HG03442 (cell line): ENCODE data around the gene CNNM3.

Source experiments
- ATAC-seq: cut with Tn5 transposase; IDR thresholded peaks from one replicate; pipeline ENCODE4 v1.9.1; 2021; ENCODE audit warnings: mild to moderate bottlenecking, moderate library complexity; ENCODE audit not compliant: unreplicated experiment

CNNM3 gene

DNA sequence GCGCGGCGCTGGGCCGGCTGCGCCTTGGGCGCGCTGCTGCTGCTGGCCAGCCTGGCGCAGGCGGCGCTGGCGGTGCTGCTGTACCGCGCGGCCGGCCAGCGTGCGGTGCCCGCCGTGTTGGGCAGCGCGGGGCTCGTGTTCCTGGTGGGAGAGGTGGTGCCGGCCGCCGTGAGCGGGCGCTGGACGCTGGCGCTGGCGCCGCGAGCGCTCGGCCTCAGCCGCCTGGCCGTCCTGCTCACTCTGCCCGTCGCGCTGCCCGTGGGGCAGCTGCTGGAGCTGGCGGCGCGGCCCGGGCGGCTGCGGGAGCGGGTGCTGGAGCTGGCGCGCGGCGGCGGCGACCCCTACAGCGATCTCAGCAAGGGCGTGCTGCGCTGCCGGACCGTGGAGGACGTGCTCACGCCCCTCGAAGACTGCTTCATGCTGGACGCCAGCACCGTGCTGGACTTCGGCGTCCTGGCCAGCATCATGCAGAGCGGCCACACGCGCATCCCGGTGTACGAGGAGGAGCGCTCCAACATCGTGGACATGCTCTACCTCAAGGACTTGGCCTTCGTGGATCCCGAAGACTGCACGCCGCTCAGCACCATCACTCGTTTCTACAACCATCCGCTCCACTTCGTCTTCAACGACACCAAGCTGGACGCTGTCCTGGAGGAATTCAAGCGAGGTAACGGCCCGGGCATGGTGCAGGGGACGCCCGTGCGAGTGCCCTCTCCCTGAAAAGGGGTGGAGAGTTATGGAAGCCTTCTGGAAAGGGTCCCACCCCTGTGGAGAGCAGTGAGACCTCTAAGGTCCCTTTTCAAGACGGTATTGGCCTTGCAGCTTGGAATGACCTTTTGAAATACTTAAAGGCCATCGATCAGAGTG, 1.0 kb downstream of the CNNM3 start:
- ATAC-seq: no peak

DNA sequence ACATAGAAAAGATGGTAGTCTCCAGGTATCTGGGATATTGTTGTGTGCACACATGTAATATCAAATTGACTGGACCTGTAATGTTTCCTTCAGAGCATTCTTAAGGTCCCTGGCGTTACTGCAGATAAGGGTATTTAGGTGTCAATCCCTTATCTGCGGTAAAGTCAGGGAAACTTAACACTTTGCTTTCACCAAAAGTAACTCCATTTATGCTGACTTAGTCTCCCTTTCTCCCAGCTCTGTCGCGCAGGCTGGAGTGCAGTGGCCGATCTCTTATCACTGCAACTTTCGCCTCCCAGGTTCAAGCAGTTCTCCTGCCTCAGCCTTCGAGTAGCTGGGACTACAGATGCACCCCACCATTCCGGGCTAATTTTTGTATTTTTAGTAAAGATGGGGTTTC, 1.8 kb downstream of the CNNM3 start:
- ATAC-seq: no peak

DNA sequence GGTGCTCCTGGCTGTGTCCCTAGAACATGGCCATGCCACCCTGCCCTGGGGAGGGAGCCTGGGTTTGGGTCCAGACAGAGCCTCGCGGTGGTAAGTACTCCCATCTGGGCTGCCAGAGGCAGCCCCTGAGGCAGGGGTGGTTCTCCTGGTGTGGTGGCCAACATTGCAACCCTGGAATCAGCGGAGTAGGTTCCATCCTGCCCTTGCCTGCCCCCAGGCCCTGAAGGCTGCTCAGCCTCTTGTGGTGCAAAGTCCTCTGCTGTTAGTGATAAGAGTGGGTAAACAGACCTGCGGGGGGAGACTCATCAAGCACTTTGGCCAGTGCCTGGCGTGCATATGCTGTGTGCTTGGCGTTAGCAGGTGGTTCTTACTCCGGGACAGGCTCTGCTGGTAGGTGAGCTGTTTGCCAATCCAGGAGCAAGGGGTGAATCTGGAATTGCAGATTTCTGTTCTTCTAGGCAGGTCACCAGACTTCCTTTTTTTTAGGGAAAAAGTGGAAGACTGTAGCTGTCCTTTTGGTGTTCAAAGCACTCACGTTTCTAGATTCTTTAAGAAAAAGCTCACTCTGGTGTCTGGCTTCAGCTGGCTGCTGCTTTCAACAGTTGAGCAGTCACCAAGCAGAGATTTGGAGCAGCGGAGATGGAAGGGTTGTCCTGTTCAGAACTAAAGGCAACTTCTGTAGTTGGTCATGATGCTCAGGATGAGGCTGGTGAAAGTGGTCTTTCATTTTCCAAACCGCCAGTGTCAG, 3.2 kb downstream of the CNNM3 start:
- no peak for ATAC-seq

DNA sequence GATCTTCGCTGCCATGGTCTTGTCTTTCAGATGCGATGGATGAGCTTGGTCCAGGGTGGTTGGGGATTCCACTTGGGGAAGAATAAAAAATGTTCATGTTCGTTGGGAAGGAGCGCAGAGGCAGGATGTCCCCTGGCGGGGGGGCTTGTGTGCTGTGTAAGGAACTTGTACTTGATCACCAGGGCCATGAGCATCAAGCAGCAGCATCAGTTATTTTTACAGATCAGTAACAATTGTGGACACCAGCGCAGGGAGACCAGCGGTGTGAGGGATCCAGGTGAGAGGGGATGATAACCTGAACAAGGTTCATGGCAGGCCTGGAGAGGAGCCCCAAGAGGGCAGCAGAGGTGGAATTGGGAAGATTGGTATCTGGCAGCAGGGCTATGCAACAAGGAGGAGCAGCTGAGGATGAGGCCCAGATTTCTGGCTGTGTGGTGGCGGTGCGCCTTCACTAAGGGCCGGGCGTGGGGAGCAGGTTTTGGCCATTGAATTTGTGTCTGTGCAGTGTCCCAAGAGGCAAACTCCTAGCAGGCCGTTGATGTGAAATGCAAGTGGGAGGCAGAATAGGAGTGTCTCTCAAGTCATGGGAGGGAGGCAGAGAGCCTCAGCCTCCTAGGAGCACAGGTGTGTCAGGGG, 3.9 kb downstream of the CNNM3 start:
- no peak for ATAC-seq

DNA sequence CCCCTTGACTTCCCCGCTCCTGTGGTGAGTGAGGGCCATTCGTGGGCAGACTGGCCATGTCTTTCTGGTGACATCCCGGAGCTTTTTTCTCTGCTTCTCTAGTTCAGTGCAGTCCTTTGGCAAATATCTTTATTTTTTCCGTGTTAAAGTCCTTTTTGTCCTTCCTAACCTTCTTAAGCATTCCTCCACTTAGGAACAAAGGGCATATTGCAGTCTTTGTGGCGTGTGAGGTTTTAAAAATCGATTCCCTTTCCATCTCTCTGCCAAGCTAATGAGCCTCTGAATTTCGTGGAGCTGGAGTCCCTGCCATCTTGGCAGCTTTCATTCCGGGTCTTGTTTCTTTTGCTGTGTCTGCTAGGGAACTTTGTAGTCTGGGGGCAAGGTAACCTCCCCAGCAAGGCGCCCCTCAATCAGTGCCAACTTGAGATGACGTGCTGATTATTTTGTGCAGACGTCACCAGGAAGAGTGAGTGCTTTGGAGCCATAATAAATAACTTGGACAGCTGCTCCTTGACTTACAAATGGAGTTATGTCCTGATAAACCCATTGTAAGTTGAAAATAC, 5.1 kb downstream of the CNNM3 start:
- ATAC-seq: no peak

DNA sequence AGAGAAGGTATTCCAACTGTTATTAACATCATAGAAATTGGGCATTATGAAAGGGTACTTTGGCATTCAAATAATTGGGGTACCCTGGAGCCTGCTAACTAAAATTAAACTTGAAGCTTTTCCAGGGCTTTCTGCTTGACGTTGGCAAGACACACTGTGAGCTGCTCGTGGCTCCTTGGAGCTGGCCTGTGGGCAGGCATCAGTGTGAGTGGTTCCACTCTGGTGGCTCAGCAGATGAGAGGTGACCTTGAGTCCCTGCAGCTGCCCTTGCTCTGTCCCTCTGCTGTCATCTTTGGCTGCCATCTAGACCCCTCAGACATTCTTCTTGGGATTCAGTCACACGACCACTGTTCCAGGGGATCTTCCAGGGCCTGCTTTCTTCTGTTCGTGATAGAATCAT, 6.7 kb downstream of the CNNM3 start:
- ATAC-seq: no peak

DNA sequence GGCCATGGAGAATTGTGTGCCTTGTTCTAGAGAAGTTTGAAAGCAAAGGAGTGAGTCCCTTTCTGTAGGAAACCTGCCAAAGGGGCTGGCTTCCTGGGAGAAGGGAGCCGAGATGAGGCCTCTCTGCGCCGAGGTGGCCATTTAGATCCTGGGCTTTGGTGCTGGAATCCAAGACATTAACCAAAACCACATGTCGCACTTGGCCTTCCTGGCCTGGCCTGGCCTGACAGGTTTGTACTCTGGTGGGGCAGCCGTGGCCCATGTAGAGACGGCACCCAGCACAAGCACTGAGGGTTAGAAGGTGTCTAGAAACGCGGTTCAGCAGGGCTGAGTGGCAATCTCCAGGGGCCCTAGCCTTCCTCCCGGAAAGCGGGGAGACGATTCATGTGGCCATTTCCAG, 7.1 kb downstream of the CNNM3 start:
- no peak for ATAC-seq

DNA sequence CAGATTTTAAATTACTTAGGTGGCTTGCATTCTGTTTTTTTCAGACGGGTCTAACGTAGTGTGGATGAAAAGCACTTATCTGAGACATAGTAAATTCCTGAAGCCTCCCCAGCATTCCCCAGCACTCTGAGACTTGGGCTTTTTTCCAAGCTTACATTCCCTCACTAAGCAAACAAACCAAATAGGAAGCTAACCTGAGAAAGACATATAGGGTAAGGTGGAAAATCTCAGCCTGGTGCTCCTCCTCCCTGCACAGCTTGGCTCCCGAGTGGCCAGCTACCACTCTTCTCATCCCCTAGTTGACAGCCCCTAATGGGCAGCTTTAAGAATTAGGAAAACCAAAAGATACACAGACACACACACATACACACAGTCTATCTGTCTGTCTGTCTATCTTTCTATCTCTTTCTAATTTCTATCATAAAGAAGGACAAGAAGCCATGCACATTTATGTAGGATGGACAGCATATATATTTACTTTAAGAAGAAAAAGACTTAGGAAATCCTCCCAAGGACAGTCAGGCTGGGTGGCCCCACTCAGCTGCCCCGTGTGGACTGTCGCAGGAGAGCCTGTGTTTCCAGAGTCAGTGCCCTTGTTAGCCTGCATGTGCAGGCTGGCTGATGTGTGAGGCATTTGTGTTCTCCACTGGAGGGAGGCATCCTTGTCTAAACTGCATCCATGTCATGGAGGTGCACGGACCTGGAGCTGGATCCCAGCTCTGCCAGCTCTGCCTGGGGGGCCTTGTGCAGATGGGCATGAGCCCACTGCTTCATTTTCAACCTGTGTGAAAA, 8.2 kb downstream of the CNNM3 start:
- ATAC-seq: no peak

DNA sequence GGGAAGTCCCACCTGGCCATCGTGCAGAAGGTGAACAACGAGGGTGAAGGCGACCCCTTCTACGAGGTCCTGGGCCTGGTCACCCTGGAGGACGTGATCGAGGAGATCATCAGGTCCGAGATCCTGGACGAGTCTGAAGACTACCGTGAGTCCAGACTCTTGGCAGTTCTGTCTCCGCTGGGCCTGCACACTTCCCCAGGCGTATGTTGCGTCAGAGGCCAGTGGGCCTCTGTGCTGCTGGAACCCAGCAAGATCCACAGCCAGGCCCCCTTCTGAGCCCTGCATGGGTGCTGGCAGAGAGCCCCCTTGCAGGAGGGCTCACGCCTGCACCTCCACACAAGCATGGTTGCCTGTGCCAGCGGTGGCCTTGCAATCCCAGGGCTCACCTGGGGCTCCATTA, 9.0 kb downstream of the CNNM3 start:
- ATAC-seq: no peak

DNA sequence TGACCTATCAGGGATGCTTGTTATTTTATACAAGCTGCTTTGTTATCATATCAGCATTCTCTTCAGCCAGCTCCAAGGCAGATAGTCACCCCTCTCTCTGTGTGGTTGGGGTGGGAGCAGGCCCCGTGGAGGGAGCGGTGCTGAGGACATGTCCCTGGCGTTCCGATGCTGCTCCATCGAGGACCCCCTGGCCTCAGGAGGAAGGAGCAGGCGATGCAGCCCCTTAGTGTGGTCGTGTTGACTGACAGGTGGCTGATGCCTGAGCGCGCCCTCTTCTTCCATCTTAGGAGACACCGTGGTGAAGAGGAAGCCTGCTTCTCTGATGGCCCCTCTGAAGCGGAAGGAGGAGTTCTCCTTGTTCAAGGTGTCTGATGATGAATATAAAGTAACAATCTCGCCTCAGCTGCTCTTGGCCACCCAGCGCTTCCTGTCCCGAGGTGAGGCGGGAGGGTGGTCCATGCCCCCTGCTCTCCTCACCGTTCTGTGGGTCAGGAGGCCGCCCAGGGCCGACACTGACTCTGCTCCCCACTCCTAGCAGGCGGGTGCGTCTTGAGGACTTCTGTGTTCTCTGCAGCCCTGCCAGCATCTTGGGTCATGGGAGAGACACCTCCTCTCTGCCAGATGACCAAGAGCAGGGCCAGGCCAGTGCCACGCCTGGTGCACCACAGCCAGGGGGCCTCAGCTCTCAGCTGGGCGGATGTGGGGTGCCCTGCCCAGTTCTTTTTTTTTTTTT, 10.6 kb downstream of the CNNM3 start:
- ATAC-seq: no peak

DNA sequence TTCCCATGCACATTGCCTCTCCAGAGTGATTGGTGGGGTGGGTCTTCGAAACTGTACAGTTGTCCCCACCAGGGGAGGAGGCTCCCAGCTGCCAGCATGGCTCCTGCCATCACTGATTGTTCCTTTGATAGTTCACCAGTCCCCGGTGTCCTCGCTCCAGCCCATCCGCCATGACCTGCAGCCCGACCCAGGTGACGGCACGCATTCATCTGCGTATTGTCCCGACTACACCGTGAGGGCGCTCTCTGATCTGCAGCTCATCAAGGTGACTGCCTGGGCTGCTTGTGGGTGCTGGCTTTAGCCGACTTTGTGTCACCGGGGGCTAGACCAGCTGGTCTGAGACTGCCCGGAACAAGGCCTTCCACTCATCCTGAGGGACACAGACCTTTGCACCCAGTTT, 12.4 kb downstream of the CNNM3 start:
- no peak for ATAC-seq

DNA sequence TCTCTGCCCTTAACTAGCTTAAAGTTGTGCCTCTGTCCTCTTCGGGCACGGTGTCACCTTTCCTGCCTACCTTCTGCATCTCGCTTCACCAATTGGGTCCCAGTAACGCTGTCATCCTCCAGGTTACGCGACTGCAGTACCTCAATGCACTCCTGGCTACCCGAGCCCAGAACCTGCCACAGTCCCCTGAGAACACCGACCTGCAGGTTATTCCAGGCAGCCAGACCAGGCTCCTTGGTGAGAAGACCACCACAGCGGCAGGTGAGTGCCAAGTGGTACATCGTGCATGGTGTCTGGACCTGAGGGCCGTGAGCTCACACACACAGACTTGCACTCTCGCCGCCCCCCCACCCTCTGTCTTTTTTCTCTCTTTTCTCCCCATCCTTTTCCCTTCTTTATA, 12.8 kb downstream of the CNNM3 start:
- ATAC-seq: no peak

DNA sequence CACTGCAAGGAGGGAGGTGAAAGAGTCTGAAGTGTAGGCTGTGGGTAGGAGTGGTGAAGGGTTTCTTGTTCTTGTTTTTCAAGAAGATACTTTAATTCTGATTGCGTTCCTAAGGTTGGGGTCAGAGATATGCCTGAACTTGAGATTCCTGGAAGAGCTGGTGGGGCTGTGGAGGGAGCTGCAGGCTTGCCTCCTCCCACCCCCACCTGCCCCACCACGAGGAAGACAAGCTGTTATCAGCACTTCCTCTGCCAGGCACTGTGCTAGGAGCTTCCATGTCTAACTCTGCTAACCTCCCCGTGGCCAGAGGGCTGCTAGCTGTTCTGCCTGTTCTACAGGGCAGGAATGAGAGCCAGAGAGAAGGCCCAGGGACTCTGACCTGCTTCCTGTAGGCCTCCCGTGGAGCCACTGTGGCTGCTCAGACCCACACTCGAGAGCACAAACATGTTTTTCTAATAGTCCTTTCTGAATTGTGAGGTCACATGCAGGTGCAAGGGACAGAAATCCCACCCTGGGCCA, 14.0 kb downstream of the CNNM3 start:
- ATAC-seq: no peak

DNA sequence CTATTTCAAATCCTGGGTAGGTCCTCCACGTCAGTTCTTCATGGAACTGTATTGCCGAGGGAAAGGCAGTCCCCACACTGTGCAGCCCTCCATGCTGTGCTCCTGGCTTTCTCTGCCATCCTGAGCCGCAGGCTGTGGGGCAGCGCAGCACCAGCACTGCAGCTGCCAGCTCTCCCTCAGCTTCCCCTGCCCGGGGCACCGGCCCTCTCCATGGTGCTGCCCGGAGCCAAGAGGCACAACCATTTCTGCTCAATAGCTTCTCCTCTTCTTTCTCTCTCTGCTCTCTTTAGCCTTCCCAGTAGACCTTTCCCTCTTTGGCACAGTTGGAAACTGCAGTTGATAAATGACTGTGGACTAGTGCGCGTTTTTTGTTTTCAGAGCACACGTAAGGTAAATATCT, 15.6 kb downstream of the CNNM3 start:
- no peak for ATAC-seq

DNA sequence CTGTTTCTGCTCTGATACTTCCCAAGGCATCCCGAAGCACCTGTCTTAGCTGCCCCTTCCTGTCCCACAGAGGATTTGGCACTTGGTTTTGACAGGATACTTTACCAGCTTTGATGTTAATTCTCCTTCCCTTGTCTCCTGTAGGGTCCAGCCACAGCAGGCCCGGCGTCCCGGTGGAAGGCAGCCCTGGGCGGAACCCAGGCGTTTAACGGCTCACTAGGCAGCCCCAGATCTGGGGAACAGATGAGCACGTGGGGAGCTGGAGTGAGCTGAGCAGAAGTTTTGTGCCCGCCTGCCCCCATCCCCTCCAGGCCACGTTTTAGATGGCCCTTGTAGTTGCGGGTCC, 16.3 kb downstream of the CNNM3 start:
- ATAC-seq: no peak

DNA sequence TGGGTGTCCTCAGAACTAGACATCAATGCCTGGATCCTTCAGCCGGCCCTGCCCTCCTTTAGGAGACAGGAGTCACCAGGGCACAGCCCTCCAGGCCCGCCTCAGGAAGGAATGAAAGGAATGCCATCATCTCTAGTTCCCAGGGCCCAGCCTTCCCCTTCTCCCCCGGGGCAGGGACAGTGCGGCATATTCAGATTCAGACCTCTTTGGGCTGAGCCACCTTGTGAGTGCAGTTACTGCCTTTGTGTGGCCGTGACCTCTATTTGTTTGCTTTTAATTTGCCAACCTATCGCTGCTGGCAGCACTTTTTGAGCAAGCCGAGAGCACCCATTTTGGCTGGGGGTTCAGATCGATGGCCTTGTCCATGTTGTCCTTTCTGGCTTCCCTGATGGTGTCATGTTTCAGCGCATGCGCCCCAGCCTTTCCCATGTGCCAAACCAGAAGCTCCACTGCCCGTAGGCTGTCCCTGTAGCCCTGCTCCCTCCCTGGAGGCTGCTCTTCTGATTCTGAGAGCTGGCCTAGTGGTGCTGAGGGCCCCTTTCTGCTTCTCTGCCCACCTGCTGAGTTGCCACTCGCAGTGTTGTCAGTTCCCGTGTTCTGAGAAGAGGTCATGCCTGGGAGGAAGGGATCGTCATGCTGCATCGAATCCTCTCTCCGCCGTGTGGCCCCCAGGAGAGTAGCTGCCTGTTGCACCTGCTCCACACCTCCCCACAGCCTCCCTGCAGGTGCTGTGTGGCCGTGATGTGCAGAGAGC, 16.9 kb downstream of the CNNM3 start:
- no peak for ATAC-seq

DNA sequence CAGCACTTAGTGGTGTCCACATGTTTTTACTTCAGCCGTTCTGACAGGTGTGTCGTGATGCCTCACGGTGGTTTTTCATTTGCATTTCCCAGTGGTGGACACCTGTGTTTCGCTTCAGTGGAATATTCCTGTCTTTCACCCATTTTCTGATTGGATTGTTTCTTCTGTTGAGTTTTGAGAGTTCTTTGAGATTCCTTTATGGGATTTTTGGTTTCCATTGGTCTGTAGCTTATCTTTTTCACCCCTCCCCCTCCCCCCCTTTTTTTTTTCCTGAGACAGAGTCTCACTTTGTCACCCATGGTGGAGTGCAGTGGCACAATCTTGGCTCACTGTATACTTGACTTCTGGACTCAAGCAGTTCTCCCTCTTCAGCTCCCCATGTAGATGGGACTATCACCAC, 19.8 kb downstream of the CNNM3 start:
- no peak for ATAC-seq

DNA sequence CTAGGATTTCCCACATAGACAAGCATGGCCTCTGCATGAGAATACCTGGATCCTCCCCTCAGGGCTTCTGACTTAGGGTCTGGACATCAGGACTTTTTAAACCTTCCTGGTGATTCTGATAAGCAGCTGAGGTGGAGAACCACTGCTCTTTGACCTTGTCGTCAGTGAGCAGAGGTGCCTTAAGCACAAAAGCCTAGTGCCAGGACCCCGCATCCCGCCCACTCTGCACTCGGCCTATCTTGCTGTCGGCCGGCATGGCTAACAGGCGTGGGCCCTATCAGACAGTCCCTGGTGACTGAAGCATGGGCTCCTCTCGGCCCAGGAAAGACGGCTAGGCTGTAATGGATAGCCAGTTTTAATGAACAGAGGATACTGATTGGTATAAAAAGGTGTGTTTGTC, 21.5 kb downstream of the CNNM3 start:
- ATAC-seq: no peak
